ENCODE data around the gene DAB2IP.

Gene DAB2IP

DNA sequence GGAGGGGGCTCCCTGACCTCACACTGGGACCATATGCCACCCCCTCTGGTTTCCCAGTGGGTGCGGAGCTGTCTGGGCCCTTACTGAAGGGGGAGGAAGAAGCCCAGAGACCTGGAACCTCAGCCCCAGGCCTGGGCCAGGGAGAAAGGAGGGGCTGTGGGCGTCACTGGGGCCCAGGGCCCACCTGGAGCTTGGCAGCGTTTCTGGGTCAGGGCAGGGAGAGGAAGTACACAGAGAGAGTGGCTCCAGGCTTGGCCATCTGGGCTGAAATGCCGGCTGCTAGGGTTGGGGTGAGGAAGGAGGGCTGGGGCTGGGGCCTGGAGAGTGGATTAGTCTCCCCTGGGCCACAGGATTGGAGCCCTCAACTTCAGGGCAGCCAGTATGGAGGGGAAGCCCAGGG, 6.4 kb upstream of the DAB2IP start:
- no peak for DNase-seq (ENCODE audit: low spot score)

DNA sequence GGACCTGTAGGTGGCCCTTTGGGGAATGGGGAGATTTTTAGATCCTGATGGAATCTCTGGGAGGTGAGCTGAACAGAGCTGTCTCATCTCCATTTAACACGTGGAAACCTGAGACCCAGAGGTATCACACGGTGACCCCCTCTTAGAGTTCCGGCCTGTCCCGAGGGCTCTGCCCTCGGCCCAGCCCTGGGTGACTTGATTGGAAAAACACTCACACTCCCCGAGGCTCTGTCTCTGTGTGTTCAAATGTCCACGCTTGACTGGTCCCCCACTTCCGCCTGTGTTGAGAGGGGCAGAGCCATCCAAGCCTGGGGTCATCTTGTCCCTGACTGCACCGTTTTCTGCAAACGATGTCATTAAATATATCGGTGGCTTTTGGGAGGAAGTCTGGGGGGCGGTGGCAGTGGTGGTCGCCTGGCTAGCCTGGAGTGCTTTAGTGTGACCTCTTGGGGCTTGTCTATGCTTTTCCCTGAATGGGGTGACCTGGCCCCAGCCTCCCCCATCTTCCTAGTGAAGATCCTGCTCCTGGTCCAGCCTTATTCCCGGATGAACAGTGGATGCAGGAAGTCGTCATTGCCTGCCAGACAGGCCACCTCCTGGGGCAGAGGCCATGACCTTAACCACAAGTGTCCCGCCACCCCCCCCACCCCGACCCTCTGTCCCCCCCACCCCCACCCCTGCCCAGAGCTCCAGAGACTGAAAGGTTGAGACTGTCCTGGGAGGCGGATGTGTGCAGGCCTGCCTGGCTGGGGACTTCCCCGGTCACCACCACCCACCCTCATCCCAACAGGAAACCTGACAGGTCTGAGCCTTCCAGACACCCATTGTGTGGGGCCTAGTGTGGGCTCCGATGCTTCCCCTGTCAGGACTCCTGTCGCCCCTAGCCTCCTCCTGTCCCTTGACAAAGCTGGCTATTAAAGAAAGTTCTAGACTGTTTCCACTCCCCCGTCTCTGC, 5.3 kb upstream of the DAB2IP start:
- no peak for DNase-seq (ENCODE audit: low spot score)

DNA sequence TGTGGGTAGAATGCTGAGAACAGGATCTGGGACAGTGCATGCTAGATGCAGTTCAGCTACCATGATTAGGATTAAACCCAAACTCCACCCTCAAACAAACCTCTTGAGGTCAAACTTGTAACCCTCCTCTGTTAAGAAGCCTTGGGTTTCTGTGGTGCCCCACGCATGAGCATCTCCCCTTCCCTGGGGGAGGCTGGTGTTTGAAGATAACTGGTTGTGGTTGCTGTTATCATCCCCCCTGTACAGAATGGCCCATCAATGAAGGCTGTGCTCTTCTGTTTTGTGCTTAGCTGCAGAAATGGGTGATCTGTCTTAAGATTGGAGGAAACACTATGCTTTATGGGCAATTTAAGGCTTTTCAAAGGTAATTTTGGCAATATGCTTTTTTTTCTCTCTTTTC, 4.4 kb upstream of the DAB2IP start:
- no peak for DNase-seq (ENCODE audit: low spot score)

DNA sequence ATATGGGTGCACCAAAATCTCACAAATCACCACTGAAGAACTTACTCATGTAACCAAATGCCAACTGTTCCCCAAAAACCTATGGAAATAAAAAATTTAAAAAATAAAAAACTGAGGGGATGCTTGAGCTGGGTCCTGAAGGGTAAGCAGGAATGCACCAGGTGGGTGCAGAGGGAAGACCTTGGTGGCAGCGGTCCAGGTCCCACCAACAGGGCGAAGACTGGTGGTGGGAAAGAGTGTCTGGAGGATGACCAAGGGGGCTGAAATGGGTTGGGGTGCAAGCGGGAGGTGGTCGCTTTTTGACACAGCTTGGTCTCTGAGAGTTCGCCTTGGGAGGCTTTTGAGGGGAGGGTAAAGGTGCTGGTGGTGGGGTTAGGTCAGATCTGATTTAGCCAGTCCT, 3.3 kb upstream of the DAB2IP start:
- DNase-seq (ENCODE audit: low spot score), result no peak

DNA sequence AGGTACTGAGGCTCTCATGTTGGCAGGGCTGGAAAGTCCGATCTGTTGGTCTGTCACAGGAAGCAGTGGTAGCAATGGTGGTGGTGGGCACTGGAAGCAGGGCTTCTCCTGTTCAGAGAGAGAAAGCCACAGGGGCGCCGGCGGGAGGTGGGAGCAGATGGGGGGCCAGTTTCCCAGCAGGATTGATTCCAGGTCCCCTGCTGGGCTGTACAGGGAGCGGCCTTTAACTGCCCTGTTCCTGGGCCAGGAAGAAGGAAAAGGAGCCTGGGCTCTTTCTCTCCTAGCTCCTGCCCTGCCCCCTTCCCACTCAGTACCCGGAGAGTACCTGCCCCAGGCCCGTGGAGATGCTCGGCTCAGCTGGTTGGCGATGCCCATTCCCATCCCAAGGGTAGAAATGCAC, 2.6 kb upstream of the DAB2IP start:
- DNase-seq (ENCODE audit: low spot score), result no peak

DNA sequence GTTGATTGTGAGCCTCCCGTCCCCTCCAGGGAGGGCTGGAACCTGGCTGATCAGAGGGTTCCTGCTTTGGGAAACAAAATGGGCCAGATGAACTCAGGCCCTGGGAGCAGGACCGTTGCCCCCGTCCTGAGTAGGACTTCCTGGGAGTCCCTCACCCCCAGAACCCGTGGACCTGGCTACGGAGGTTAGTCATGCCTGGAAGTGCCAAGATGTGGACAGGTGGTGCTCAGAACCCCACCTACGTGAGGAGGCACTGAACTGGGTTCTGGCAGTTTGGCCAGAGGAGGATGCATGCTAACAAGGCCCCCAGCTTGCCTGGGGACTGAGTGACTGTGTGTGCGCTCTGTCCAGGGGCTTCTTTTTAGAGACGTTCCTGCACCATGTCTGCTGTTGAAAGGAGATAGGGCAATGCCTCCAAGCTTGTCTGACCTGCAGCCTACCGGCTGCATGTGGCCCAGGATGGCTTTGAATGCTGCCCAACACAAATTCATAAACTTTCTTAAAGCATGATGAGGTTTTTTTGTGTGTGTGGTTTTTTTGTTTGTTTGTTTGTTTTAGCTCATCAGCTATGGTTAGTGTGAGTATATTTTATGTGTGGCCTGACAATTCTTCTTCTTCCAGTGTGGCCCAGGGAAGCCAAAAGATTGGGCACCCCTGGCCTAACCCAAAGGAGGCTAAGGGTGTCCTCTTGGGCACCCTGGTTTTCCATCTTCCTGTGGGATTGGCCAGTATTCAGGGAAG, 1.8 kb upstream of the DAB2IP start:
- no peak for DNase-seq (ENCODE audit: low spot score)

DNA sequence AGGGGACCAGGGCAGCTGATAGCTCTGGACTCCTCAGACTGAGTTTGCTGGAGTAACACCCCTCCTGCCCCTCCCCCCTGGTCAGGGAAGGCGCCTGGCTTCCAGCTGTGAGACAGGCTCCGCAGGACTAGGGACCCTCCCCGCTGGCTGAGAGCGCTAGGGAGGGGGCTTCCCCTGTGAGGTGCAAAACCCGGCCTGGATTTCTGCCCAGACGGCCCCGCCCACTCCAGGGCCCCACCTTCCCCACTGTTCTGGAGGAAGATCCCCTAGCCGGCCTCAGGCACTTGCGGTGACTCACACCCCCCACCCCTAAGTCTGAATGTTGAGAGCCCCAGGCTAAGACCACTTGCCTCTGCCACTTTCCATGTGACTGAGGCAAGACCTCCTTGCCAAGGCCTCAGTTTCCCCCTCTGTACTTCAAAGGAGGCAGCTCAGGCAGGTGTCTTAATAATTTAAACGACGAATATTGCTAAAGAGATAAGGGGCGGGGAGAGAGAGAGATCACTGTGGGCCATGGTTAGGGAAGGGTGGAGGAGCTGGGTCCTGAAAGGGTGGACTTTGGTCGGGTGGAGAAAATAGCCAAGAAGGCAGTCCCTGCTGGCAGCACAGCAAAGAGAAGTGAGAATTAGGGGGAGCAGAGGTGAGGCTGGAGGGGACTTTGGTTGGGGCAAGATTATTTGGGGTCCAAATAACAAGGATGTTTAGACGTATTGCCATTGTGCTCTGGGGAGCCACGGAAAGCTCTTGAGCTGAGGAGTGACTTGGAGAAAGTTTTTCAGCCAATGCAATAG, 1.0 kb upstream of the DAB2IP start:
- no peak for DNase-seq (ENCODE audit: low spot score)

DNA sequence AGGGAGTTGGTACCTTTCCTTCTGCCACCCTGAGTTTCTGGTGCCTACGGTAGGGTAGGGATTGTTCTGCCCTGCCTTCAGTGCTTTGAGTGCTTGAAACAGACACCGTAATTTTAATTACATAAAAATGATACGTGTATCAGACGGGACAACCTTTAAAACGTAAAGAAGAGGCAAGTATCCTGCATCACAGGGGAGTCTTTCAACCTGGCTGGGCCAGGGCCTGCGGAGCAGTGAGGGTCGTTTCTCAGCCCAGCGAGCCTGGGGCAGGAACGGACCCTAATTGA, 483 bp upstream of the DAB2IP start:
- DNase-seq (ENCODE audit: low spot score), result no peak

DNA sequence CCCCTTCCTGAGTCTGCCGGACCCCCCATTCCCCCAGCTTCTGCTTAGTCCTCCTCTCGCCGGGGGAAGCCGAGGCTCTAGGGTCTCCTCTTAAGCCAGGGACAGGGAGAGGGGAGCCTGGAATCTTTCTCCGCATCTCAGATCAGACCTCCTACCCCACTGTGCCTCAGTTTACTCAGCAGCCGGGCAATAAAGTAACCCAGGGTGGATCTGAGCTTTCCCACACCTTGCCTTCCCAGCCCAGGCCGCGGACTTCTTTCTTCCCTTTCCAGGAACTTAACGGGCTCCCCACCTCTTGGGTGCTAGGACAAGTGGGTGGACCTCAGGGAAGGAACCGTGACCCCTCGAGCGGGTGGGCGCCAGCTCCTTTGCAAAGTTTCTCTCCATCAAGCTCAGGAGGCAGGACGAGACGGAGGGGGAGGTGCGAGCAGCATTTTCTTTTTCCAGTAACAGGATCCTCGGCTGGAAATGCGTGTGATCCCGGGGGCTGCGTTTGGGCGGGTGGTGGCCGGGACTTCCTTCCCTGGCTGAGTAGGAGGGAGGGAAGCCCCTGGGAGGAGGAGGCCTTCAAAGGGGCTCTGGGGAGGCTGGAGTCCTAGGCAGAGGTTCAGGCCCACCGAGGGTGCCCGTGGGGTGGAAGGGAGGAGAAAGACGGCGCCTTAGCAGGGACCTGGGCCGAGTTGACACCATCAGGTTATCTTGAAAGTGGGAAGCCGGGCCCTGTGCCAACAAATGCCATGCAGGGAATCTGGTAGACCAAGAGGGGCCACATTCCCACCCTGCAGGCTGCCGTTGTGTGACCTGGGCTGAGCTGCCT, 795 bp downstream of the DAB2IP start:
- DNase-seq (ENCODE audit: low spot score), result no peak

DNA sequence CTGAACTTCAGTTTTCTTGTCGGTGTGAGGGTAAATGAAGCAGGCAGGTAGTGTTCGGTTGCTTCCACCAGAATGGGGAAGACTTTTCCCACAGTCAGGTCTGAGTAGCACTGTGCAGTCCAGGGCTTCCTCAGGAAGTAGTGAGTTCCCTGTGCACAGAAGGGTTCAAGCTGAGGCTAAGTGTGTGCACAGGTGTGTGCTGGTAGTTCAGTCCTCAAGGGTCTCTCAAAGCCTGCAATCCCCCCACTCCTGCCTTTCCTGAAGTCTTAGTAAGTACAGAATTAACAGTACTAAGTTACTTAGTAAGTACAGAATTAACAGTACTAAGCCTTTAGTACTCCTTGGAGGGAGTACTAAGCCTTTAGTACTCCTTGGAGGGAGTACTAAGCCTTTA, 1.4 kb downstream of the DAB2IP start:
- no peak for DNase-seq (ENCODE audit: low spot score)

DNA sequence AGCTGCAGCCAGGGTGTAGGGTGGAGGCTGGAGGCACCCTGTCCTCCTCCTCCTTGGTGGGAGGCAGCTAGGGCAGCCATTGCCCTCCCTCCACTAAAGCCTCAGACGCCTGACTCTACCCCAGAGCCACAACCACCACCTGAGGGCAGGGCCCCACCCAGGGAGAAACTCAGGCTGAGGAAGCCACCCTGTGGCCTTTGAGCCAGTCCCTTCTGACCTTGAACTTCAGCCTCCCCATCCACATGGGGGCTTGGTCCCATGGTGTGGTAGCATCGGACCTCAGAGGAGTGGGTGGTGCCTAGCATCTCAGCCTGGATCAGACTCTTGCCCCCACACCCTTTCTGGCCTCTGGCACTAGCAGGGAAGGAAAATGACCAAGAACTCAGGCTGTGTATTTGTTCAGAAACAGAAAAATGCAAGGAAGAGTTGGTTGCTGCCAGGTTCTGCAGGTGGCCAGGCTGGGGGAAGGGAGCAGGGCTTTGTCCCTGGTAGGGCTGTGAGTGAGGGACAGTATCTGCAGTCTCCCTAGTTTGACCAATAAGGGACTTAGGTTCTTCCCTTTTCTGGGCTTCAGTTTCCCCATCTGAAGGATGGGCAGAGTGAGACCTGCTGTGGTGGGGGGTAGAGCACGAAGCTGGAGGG, 3.2 kb downstream of the DAB2IP start:
- no peak for DNase-seq (ENCODE audit: low spot score)

DNA sequence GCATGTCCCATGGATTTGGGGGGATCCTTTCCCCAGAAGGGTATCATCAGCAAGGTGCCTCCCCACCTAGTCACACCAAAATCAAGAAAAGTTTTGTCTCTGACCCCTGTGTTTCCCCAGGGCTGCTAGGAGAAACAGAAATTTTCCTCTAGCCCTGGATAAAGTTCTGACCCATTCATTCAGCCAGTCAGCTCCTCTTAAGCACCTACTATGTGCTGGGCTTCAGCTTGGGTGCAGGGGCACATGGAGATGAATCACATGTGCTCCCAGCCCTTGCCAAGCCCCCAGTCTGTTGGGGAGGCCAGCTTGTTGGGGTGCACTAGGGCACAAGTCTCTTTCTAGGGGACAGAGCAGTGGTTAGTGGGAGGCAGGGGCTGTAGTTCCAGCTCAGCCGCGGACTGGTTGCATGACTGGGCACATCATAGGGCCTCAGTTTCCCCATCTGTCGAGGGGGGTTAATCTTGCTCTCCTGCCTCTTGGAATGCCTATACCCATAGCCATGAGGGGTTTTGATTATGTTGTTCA, 3.9 kb downstream of the DAB2IP start:
- no peak for DNase-seq (ENCODE audit: low spot score)

DNA sequence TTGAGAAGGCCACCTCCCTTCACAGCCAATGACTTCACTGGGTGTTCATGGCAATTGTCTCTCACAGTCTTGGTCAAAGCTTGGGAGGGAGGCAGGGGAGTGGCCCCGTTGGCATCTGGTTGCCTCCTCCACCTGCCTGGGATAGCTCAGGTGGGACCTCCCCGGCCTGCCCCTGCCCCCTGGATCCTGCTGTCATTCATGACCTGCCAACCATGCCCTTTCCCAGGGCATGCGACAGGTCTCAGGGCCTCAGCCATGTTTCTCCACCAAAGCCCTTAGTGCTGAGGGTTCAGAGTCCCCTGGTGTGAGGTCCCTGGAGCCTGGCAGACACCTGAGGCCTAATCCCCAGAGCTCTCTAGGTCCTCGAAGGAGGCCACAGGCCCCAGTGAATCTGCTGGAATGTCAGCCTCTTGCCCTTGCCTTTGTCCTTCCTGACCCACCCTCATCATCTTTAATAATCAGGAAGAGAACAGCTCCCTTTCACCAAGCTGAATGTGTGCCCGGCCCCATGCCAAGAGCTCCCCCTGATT, 5.6 kb downstream of the DAB2IP start:
- no peak for DNase-seq (ENCODE audit: low spot score)

DNA sequence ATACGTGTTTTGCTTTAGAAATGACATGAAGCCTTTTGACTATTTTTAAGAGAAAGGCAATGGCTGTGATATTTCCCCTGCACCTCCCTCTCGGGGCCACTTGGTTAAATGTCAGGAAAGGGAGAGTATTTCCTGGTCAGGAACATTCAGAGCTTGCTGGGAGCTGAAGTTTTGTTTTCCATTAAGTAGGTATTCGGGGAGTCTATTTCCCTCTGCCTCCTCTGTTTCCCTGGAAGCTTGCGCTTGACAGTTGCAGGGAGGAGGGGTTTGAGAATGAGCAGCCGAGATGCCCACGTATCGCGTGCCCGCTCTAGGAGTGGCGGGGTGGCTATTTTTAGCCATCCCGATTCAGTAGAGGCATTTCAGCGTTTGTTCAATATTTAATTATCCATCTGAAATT, 6.7 kb downstream of the DAB2IP start:
- peak; percentile 50 for DNase-seq (ENCODE audit: low spot score)

DNA sequence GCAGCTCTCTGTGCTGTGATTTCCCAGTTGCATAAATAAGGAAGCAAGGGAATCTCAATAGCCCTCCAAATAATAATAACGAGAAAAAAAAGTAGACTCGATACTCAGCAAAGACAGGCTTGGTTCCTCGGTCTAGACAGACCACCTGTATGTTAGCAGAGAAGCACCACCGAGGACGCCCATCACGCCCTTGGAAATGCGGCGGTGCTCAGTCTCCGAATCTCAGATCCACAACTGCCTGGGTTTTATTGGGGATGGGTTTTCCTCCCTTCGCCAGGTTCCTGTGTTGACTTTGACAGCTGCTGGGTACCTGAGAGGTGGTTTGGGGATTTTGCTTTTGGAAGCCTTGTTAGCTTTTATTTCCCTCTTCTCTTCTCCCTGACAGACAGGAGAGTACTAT, 7.2 kb downstream of the DAB2IP start:
- DNase-seq (ENCODE audit: low spot score), result no peak

DNA sequence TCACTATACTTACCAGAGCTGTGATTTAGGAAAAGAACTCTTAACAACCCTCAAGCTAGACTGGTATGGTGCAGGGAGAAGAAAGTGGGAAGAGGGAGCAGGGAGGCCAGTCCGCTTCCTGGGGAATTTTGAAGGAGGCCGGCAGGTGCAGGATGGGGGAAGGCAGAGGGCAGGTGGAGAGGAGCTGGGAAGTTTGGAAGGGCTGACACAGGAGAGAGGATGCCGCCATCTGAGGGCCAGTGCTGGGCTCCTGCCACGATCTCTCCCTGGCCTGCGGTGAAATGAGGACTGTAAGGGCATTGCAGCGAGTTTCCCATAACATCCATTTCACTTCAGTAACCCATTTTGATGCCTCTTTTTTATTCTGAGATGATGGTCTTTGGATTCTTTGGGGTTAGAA, 8.9 kb downstream of the DAB2IP start:
- no peak for DNase-seq (ENCODE audit: low spot score)

DNA sequence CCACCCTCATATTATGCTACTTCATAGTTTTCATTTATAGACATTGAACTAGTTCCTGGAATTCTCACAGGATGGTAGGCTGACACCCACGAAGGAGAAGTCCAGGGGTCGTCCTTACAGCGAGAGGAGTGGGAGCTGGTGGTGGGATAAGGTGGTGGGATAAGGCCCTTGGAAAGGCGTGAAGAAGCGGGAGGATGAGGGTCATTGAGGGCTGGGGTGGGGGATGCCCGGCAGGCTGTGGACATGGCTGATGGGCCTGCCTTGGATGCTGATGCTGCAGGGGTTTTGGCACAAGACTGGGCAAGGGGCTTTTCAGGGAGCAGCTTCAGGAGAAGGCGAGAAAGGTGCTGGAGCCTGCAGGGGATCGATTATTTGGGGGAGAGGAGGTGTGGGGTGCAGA, 9.4 kb downstream of the DAB2IP start:
- no peak for DNase-seq (ENCODE audit: low spot score)

DNA sequence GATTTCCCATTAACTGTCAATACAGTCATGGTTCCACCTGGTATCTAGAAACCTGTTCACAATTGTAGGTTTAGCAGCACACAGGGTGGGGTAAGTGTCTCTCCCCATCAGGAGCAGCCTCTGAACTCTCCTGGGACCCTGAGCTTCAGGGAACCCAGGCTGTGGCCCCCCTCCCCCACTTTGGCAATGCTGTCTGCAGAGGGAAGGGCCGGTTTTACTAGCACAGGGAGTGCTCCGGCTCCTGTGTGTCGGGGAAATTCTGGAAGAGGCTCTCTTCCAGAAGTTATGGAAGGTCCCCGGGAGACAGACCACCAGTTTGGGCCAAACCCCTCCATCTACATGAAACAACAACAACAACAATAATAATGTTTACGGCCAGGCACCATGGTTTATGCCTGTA, 9.9 kb downstream of the DAB2IP start:
- DNase-seq (ENCODE audit: low spot score), result no peak

DNA sequence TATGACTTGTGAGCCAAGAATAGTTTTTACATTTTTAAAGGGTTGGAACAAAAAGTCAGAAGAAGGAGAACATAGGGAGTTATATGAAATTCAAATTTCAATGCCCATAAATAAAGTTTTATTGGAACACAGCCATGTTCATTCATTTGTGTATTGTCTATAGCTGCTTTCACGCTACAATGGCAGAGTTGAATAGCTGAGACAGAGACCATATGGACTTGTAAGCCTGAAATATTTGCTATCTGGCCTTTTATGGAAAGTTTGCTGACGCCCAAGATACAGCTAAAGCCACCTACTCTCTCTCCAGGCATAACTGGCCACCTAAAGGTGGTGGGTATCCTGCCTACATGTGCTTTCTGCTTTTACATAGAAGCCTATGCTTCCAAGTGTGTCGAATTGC, 10.9 kb downstream of the DAB2IP start:
- no peak for DNase-seq (ENCODE audit: low spot score)

DNA sequence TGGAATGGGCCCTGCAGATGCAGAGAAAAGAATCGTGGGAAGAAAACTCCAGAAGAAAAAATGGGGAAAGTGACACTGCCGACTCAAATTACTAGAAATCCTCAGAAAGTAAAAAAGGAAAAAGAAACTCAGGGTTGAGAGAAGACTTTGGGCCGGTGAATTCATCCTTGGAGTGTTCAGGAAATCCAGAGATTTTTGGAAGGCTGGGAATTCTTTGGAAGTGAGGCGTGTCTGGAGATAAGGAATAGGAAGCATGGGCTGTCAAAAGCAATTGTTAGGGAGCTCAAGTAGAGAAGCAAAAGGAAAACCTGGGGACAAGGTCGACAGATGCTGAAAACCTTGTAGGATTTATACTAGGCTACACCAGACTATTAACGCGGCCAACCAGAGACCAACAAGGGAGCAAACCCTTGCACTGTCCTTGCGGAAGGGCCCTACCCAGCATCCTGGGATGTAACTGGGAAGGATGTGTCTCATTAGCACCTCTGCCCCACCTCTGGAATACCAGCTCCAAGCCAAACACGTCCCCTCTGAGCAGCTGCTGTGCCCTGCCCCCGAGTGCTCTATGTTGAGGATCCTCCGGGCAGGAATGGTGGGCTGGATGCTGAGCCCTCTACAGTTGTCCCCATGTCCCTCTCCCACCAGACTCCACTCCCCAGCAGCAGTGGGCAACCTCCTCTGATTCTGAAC, 11.6 kb downstream of the DAB2IP start:
- no peak for DNase-seq (ENCODE audit: low spot score)

Data from hepatic stellate cell (primary cell).